IPS-20b (cell line): ENCODE measurements around the gene HK1.

Source experiments
- H3K27ac ChIP-seq: one replicate; pipeline ENCODE4 v1.5.1; 2013; ENCODE audit warnings: low read length
- H3K27me3 ChIP-seq: 2 replicates; pipeline ENCODE4 v1.6.1; 2013; ENCODE audit warnings: mild to moderate bottlenecking, low read length, inconsistent platforms; ENCODE audit not compliant: insufficient read depth
- H3K36me3 ChIP-seq: 2 replicates; pipeline ENCODE4 v1.6.1; 2013; ENCODE audit warnings: low read depth, mild to moderate bottlenecking, inconsistent platforms, low read length, moderate library complexity; ENCODE audit not compliant: insufficient read depth
- H3K4me1 ChIP-seq: 2 replicates; pipeline ENCODE4 v1.6.1; 2013; ENCODE audit warnings: mild to moderate bottlenecking, control low read depth, inconsistent platforms, low read length, moderate library complexity; ENCODE audit not compliant: insufficient read depth
- H3K4me3 ChIP-seq: 2 replicates; pipeline ENCODE4 v1.5.1; 2013; ENCODE audit warnings: mild to moderate bottlenecking, low read length, inconsistent platforms
- H3K9ac ChIP-seq: 2 replicates; pipeline ENCODE4 v1.6.1; 2013; ENCODE audit warnings: low read depth, mild to moderate bottlenecking, inconsistent platforms, low read length, moderate library complexity
- H3K9me3 ChIP-seq: 2 replicates; pipeline ENCODE4 v1.6.1; 2013; ENCODE audit warnings: mild to moderate bottlenecking, low read depth, low read length, inconsistent platforms; ENCODE audit not compliant: insufficient read depth

Gene HK1

DNA sequence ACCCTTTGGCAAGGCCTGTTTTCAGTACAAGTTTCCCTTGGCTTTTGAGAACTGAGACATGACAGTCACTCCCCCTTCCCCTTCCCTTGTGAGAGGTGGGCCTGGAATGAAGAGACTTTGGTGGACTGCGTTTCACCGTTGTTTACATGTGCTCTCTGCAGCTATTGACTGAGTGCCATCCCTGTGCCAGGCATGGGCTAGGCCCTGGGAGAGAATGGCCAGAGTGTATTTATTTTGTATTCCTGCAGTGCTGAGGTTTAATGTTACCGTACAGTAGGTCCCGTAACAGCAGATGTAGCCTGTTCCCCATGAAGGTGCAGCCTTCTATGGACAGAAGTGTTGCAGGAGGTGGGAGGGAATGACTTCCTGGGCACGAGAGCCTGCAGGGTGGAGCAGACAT, 88.4 kb downstream of the HK1 start:
- H3K4me3 ChIP-seq: no peak overlapping the region
- H3K9ac ChIP-seq: no peak overlapping the region
- no peaks in the 10 kb centered on the region for H3K9me3 ChIP-seq
- no peaks in the 10 kb centered on the region; the same call in 1 of the 2 replicates for H3K4me1 ChIP-seq
- H3K27me3 ChIP-seq: no peaks in the 10 kb centered on the region
- peaks cover 72% of the 10 kb centered on the region for H3K36me3 ChIP-seq
- H3K27ac ChIP-seq: no peak overlapping the region

DNA sequence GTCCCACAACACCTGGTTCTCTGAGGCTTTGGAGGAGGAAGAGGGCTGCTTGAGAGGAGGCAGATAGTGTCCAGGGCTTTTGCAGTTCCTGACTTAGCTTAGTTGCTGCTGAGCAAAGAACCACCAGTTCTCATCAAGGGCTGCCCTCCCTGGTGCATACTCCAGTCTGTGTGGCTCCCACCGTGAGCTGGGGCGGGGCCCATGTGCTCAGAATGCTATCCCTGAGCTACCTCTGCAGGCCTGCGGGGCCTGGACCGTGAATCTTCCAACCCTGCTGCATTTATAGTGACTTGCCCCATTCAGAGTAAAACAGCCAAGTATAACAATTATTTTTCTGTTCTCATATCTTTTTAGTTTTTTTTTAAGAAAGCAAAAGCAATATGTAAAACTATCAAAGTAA, 89.2 kb downstream of the HK1 start:
- no peaks in the 10 kb centered on the region for H3K27me3 ChIP-seq
- no peak overlapping the region for H3K27ac ChIP-seq
- H3K4me3 ChIP-seq: no peak overlapping the region
- H3K9me3 ChIP-seq: no peaks in the 10 kb centered on the region
- peaks cover 79% of the 10 kb centered on the region for H3K36me3 ChIP-seq
- no peaks in the 10 kb centered on the region; the same call in 1 of the 2 replicates for H3K4me1 ChIP-seq
- no peak overlapping the region for H3K9ac ChIP-seq

DNA sequence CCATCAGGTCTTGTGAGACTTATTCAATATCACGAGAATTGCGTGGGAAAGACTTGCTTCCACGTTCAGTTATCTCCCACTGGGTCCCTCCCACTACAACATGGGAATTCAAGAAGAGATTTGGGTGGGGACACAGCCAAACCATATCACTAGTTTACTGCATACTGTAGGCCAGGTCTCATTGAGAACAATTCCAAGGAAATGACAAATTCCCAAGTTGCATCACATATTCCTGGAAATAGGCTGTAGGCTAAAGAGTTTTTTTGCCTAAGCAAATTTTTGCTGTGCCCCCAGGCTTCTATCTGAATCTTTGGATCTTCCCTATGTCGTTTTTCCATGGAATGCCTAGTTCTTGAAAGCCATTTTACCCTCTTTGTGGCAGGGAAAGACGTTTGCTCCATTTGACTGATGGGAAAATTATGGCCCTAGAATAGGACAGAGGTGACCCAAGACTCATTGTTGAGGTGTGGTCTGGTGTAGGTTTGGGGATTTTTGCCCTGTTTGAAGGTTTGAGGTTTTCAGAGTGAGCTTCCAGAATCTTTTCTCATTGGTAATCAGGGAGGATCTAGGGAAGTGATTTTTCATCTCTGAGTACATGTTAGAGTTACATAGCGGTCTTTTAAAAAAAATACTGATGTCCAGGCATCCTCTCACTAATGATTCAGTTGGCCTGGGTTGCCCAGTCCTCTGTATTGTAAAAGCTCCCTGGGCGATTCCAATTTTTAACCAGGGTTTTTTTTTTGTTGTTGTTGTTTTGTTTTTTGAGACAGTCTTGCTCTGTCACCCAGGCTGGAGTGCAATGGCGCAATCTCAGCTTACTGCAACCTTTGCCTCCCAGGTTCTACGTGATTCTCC, 94.1 kb downstream of the HK1 start:
- H3K36me3 ChIP-seq: peaks cover 79% of the 10 kb centered on the region

DNA sequence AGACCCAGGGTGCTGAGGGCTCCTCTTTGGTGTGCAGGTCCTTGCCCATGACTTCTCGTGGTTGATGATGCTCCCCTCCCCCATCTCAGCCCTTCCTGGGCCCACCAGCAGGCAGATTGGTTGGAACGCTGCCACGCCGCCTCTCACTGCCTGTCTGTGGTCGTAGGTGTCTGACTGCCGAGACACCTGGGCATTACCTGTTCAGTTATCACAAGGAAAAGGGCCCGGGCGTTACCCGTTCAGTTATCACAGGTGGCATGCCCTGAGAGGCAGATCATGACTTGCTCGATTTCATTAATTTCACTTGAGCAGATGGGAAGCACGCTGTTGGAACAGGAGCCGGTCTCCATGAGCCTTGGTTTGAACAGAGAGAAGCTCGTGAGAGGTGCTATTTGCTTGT, 95.9 kb downstream of the HK1 start:
- peaks cover 79% of the 10 kb centered on the region for H3K36me3 ChIP-seq
- peaks cover 7% of the 10 kb centered on the region; the same call in 1 of the 2 replicates for H3K4me1 ChIP-seq

More for the DNA sequence above, 94.1 kb downstream of the HK1 start:
- H3K27me3 ChIP-seq: no peaks in the 10 kb centered on the region
- no peak overlapping the region for H3K9ac ChIP-seq
- no peak overlapping the region for H3K27ac ChIP-seq
- H3K9me3 ChIP-seq: no peaks in the 10 kb centered on the region
- peaks cover 7% of the 10 kb centered on the region; the same call in 1 of the 2 replicates for H3K4me1 ChIP-seq
- no peak overlapping the region for H3K4me3 ChIP-seq

DNA sequence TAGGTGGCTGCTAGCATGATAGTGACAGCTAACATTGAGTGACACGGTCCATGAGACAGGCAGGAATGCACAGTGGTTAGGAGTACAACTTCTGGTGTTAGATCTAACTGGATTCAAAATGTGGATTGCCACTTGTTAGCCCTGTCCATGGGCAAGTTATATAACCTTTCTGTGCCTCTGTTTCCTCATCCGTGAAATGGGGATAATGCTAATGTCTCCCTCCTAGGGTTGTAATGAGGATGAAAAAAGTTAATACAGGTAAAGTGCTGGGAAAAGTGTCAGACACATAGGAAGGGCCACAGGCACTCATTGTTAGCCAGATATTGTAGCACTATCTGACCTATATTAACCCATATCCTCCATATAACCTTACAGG, 96.6 kb downstream of the HK1 start:
- H3K36me3 ChIP-seq: peaks cover 79% of the 10 kb centered on the region
- no peaks in the 10 kb centered on the region for H3K27me3 ChIP-seq
- peaks cover 7% of the 10 kb centered on the region; the same call in 1 of the 2 replicates for H3K4me1 ChIP-seq
- peak overlapping the region; percentile 2 for H3K27ac ChIP-seq
- no peak overlapping the region for H3K4me3 ChIP-seq
- peak overlapping the region; percentile 42; the same call in 1 of the 2 replicates for H3K9ac ChIP-seq
- no peaks in the 10 kb centered on the region for H3K9me3 ChIP-seq

More for the DNA sequence above, 95.9 kb downstream of the HK1 start:
- Histone ChIP-seq H3K27ac (no peak overlapping the region), H3K27me3 (no peaks in the 10 kb centered on the region), H3K9ac (no peak overlapping the region), H3K9me3 (no peaks in the 10 kb centered on the region), H3K4me3 (no peak overlapping the region)

DNA sequence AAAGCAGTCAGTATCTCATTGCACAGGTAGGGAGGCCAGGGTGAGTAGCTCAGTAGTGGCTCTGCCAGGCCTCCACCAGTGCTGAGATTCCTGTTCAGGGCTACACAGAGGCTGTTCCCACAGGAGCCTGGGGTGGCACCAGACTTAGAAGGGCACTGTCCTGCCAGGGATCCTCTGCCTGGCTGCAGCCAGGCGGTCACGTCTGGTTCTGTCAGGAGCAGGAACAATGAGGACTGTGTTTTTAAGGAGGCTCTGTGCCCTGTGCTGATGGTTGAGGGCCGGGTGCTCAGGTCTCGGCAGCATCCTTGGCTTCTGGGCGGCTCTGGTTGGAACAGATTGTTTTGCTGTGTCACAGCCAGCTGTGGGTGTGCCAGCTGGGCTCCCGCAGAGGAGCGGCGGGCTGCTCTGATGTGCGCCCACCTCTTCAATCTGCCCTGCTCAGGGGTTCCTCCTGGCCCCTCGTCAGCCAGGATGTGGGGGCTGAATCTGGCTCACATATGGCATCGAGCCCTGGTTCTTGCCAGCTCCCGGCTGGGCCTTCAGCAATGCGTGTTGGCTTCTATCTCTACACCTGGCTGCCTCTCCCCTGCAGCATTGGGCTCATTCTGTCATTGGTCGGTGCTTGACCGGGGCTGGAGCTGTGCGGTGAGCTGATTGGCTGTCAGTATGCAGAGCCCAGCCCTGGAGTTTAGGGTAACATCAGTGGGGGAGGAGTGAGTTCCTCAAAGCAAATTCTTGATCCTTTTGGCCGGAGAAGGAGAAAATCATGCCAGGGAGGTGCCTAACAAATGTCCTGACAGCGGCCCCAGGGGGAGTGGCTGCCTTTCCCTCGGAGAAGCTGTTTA, 97.2 kb downstream of the HK1 start:
- Histone ChIP-seq H3K9me3 (no peaks in the 10 kb centered on the region), H3K4me3 (no peak overlapping the region), H3K36me3 (peaks cover 79% of the 10 kb centered on the region), H3K9ac (peak overlapping the region; percentile 42; the same call in 1 of the 2 replicates), H3K27me3 (no peaks in the 10 kb centered on the region), H3K4me1 (peaks cover 7% of the 10 kb centered on the region; the same call in 1 of the 2 replicates), H3K27ac (peak overlapping the region; percentile 2)

DNA sequence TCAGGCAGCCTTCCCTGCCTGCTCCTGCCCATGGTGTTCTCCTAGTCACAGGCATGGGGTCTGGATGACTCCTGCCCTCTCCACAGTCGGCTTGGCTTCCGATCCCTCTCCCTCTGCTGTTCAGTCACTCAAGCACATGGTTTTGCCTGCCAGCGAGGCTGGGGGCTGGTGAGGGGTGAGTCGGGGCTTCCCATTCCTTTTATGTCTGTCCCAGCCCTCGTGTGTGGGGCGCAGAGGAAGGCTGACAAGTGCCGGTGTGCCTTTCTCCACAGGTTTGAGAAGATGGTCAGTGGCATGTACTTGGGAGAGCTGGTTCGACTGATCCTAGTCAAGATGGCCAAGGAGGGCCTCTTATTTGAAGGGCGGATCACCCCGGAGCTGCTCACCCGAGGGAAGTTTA, 98.4 kb downstream of the HK1 start:
- no peak overlapping the region for H3K4me3 ChIP-seq
- H3K9ac ChIP-seq: no peak overlapping the region
- peaks cover 7% of the 10 kb centered on the region; the same call in 1 of the 2 replicates for H3K4me1 ChIP-seq
- no peak overlapping the region for H3K27ac ChIP-seq
- H3K36me3 ChIP-seq: peaks cover 78% of the 10 kb centered on the region
- no peaks in the 10 kb centered on the region for H3K27me3 ChIP-seq
- H3K9me3 ChIP-seq: no peaks in the 10 kb centered on the region

DNA sequence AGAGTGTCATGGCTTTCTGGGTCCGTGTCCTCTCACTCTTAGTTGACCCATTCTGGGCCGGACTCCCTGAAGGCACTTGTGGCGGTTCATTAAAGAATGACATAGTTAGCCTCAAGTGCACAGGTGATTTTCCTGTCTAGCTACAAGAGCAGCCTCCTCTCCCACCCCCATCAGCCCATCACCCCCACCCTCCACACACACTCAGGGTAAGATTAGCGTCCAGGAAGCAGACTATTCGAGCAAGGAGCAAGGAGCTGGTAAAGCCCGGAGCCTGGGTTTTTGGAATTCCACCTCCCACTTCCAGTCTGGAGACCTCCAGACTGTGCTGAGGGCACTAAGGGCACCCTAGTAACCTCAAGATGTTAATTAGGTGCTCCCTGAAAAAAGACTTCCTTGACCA, 98.9 kb downstream of the HK1 start:
- Histone ChIP-seq H3K27me3 (no peaks in the 10 kb centered on the region), H3K36me3 (peaks cover 76% of the 10 kb centered on the region), H3K9me3 (no peaks in the 10 kb centered on the region), H3K27ac (no peak overlapping the region), H3K9ac (no peak overlapping the region), H3K4me1 (peaks cover 7% of the 10 kb centered on the region; the same call in 1 of the 2 replicates), H3K4me3 (no peak overlapping the region)

DNA sequence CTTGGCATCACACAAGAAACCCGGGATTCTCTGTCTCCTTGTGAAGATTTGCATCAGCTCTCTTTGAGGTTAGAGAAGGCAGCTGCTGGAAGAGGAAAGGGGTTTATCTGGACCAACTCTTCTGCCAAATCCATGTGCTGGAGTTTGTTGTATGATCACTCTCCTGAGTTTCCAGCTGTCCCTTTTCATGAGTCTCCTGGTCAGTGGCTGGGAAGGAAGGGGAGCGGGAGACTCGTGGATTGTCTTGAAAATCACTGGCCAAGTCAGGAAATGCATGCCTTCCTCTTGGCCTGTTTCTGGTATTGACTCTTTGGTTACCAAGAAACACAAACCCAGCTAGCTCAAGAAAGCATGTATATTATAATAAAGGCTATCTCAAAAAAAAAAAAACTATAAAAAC, 99.6 kb downstream of the HK1 start:
- peaks cover 78% of the 10 kb centered on the region for H3K36me3 ChIP-seq
- H3K4me1 ChIP-seq: peaks cover 7% of the 10 kb centered on the region; the same call in 1 of the 2 replicates
- no peak overlapping the region for H3K27ac ChIP-seq

DNA sequence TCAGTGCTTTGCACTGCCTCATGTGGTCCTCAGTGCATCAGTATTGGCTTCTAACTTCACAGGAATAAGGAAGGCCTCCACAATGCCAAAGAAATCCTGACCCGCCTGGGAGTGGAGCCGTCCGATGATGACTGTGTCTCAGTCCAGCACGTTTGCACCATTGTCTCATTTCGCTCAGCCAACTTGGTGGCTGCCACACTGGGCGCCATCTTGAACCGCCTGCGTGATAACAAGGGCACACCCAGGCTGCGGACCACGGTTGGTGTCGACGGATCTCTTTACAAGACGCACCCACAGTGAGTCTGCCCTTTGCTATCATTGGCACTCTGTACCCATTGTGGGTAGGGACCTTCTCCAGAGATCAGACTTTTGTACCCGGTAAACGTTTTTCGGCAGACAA, 101.5 kb downstream of the HK1 start:
- Histone ChIP-seq H3K27me3 (no peaks in the 10 kb centered on the region), H3K4me3 (no peak overlapping the region), H3K4me1 (peaks cover 7% of the 10 kb centered on the region; the same call in 1 of the 2 replicates), H3K36me3 (peaks cover 85% of the 10 kb centered on the region), H3K27ac (no peak overlapping the region), H3K9ac (no peak overlapping the region), H3K9me3 (no peaks in the 10 kb centered on the region)

More for the DNA sequence above, 99.6 kb downstream of the HK1 start:
- Histone ChIP-seq H3K9ac (no peak overlapping the region), H3K27me3 (no peaks in the 10 kb centered on the region), H3K9me3 (no peaks in the 10 kb centered on the region), H3K4me3 (no peak overlapping the region)

DNA sequence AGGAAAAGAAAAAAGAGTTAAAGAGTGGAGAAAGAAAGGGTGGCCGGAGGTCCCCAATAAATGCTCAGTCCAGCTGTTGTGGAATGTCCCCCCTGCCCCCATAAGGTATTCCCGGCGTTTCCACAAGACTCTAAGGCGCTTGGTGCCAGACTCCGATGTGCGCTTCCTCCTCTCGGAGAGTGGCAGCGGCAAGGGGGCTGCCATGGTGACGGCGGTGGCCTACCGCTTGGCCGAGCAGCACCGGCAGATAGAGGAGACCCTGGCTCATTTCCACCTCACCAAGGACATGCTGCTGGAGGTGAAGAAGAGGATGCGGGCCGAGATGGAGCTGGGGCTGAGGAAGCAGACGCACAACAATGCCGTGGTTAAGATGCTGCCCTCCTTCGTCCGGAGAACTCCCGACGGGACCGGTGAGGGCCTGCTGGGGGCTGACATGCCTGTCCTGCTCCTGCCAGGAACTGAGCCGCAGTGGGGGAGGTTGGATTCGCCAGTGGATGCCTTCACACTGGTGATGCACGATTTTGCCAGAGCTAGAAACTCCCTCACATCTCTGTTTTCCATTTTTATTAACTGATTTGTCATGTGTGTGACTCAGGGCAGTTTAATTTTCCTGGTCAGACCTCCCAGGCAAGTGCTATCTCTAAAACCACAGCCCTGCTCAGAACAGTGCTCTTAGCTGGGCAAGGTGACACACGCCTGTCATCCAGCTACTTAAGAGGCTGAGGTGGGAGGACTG, 104.3 kb downstream of the HK1 start:
- Histone ChIP-seq H3K4me3 (no peak overlapping the region), H3K27ac (no peak overlapping the region), H3K9ac (no peak overlapping the region), H3K36me3 (peaks cover 94% of the 10 kb centered on the region), H3K4me1 (no peaks in the 10 kb centered on the region), H3K9me3 (no peaks in the 10 kb centered on the region), H3K27me3 (no peaks in the 10 kb centered on the region)
